Measurements from ENCODE around the gene REX1BD.

Gene REX1BD

DNA sequence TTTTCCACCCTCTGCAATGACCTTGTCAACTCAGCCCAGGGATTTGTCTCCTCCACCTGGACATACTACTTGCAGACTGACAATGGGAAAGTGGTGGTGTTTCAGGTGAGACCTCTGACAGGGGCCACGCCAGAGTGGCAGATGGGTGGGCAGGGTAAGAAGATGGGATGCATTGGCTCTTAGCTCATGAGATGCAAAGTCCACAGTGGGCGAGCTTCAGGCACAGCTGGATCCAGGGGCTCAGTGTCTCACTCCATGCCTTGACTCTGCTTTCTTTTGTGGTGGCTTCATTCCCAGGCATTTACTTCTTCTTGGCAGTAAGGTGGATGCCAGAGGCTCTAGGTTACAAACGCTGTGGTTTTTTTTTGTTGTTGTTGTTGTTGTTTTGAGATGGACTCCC lies 27.4 kb downstream of the REX1BD start:
- no peak for DNase-seq (ENCODE audit: low spot score)

DNA sequence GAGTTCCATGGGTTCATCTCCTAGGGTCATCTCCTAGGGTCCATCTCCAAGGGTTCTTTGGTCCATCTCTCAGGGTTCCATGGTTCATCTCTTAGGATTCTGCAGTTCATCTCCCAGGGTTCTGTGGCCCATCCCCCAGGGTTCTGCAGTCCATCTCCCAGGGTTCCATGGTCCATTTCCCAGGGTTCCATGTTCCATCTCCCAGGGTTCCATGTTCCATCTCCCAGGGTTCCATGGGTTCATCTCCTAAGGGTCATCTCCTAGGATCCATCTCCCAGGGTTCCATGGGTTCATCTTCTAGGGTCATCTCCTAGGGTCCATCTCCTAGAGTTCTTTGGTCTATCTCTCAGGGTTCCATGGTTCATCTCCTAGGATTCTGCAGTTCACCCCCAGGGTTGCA lies 29.0 kb downstream of the REX1BD start:
- no peak for DNase-seq (ENCODE audit: low spot score)

GRCh38 chr19:18618236-18618635 lies 29.6 kb downstream of the REX1BD start:
- no peak for DNase-seq (ENCODE audit: low spot score)

GRCh38 chr19:18620311-18620710 lies 31.7 kb downstream of the REX1BD start:
- no peak for DNase-seq (ENCODE audit: low spot score)

DNA sequence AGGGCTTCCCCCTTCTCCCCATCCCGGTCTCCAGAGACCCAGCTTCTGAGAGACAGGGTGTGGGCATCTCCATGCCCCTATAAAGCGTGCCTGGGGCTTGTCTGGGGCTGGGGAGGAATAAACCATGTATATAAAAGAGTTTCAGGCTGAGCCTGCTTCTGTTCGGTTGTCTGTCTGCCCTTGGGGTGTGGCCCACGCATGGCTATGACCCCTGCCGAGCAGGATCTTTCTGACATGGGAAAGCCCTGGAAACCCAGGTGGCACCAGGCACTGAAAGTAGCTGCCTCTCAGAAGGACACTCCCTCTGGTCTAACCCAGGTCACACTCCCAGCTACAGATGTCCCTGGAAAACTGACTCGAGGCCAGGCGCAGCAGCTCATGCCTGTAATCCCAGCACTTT lies 32.3 kb downstream of the REX1BD start:
- DNase-seq (ENCODE audit: low spot score): no peak

- DNase-seq (ENCODE audit: low spot score): no peak
These were observed 38.3 kb downstream of the REX1BD start for GRCh38 chr19:18626906-18627305.

- DNase-seq (ENCODE audit: low spot score): no peak
These were observed 40.8 kb downstream of the REX1BD start for GRCh38 chr19:18629166-18630088.

DNA sequence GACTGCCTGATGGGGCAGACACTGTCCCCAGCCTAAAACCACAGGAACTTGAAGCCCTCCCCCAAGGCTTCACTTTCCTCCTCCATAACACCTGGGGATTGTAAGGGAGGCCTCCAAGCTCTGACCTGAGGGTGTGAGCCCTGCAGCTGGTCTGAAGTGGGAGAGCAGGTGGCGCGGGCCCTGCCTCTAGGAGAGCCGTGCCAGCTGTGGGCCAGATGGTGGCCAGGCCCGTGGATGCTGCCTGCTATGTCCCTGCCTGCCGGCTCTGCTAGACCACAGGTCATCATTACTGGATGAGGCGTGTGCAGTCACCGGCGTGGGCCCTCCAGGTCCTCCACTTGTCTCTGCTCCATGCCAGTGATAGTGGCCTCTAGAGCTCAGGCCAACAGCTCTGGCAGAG lies 44.7 kb downstream of the REX1BD start:
- DNase-seq (ENCODE audit: low spot score): no peak

- no peak for DNase-seq (ENCODE audit: low spot score)
These were observed 46.2 kb downstream of the REX1BD start for GRCh38 chr19:18634612-18635297.

DNA sequence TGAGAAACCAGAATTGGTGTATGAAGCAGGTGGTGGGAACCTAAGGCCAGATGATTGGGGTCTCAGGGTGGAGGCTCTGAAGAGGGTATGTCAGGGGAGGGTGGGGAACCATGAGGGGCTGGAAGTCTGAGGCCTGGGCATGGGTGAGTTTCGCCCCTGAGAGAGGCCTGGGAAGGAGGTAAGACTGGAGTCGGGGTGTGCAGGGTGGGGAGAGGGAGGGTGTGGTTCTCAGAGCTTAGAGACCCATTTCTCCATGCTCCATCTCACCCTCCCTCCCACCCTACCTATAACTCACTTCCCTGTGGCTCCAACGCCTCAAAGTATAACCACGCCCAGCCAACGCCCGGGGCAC lies 47.2 kb downstream of the REX1BD start:
- no peak for DNase-seq (ENCODE audit: low spot score)

DNA sequence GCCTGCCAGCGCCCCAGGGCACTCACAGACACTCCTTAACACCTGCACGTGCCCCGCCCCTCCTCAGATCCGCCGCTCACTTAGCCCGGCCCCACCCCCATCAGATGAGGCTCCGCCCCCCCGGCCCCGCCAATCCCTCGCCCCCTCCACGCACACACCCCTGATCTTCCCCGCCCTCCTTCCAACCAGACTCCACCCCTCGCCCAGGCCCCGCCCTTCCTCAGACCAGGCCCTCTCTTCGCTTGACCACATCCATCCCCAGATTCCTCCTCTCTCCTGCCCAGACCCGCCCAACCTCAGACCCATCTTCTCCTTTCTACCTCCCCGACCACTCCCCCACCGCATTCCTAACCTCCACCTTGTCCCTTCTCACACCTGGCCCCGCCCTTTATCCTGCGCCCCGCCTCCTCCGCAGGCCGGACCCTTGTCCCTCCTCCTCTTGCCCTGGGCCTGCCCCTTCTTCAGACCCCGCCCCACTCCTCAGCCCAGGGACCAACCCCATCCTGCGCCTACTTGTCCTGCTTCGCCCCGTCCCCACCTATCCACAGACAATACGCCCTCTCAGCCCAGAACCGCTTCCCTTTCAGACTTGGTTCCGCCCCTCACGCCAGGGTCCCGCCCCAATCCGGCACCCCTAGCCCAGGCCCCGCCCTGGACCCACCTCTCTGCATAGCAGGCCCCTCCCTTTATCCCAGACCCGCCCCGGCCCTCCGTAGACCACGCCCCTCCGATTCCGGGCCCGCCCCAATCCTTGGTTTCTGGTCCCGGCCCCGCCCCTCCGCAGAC lies 47.8 kb downstream of the REX1BD start:
- DNase-seq (ENCODE audit: low spot score): peak; percentile 99

DNA sequence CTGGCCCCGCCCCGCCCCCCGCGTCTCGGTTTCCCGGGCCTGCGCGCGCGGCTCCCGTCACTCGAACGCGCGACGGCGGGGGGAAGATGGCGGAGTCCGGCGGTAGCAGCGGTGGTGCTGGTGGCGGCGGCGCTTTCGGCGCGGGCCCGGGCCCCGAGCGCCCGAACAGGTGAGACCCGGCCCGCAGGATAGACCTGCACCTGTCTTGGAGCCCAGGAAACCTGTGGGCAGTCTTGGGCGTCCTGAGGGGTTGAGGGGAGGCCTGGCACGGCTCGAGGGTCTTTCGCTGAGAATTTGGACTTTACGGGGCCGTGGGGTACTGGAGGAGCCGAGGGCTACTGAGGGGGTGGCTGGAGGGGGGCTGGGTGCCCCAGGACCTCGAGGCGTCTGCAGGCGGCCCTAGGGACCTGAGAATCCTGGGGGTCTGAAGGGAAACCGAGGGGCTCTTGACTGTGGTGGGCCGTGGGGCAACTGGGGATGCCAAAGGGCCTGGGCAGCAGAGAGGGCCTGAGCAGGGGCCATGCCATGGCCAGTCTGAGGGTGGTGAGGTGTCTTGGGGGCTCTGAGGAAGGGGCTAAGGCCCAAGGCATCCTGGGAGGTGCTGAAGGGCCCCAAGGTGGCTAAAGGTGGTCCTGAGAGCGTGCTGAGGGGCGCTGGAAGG lies 48.5 kb downstream of the REX1BD start, which contains the start of gene KLHL26:
KLHL26 (plus strand) TSS at position 60 of the 661 bp plus-strand sequence; CDS start at position 87, 27 bp downstream.
- DNase-seq (ENCODE audit: low spot score): no peak

DNA sequence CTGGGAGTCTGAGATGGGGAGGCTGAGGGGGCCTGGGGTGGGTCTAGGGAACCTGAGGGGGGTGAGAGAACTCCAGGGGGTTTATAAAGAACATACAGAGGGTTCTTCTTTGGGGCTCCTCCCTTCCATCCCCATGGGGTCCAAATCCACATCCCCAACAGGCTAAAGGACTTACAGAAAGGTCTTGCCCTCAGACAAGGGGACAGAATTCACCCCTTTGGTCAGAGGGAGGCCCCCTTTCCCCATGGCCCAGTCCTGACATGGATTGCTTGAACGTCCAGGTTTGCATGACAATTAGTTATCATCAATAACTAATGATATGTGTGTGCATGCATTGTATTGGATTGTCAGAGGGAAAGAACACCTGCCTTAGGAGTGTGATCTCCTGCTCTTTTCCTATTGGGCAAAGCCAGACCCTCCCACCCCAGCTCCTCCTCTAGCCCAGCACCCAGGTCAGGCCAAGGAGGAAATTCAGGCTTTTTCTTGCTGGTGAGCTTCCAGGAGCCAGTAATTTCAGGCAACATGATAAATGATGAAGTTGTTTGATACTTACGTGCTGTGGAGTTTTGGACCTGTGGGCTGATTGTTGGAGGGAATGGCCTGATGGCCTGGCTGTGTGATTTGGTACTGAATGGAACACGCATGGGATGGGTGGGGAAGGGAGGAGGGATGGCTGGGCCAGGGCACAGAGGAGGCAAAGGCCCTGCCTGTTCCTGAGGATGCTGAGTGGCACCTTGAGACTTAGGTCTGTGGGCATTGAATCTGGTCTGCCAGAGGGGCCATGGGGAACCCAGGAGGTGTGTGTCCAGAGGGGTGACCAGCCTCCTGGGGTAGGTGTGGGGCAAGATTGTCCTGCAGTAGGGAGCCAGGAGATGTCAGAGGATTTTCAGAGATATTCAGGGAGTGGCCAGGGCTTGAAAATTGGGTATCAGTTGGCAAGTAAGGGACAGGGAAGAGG lies 49.4 kb downstream of the REX1BD start:
- no peak for DNase-seq (ENCODE audit: low spot score)

DNA sequence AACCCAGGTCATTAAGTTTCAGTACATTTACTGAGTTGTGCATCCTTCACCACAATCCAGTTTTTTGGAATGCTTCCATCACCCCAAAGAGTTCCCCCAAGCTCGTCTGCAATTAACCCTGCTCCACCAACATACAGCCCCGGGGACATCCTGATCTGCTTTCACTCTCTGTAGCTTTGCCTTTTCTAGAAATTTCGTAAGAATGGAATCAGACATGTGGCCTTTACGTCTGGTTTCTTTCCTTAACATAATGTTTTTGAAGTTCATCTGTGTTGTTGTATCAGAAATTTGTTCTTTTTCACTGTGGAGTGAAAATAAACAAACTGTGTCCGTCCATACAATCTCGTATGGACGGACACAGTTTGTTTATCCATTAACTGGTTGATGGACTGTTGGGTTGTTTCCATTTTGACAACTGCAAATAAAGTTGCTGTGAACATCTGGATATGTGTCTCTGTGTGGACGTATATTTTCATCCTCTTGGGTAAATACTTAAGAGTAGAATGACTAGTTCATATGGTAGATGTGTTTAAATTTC lies 51.2 kb downstream of the REX1BD start:
- DNase-seq (ENCODE audit: low spot score): no peak

Data from AG08395 (cell line).